Measurements from ENCODE around the gene PPFIA4. TPM values are rescaled to one million over a fixed set of nuclear protein-coding genes. Genes with fewer than 3 reads are reported as not detected.

PPFIA4 gene
- total and polyA plus RNA-seq, 9 of the 15 experiments (the other 6 are each of a cell fraction or from before 2014, with no cell fraction given) = 0.07 to 12.0 (median 0.70) TPM

GRCh38 chr1:203104789-203105390 lies 78.6 kb downstream of the PPFIA4 start (continued):
- TF ChIP-seq ATF1 (CRISPR knock-in tag; IDR thresholded peaks at IDR 0.05) (no peak), ATF1 (tag; IDR thresholded peaks at IDR 0.05) (no peak), GTF2B (IDR thresholded peaks at IDR 0.05; ENCODE audit: extremely low read depth, insufficient read length) (no peak), THRB (CRISPR knock-in tag; conservative IDR thresholded peaks at IDR 0.05) (no peak), ZNF449 (CRISPR knock-in tag; IDR thresholded peaks at IDR 0.05) (no peak), ZNF277 (CRISPR knock-in tag; IDR thresholded peaks at IDR 0.05; ENCODE audit: borderline replicate concordance) (no peak), AFF1 (IDR thresholded peaks at IDR 0.05; ENCODE audit: low read depth in 1 of 2, partially characterized antibody in 2 of 2) (peak in 1 of 2 experiments; percentile 77), EP300 (IDR thresholded peaks at IDR 0.05; ENCODE audit: low read length) (no peak), KDM5B (IDR thresholded peaks at IDR 0.05; ENCODE audit: insufficient replicate concordance, low read depth, low read length) (no peak), SNAPC5 (CRISPR knock-in tag; IDR thresholded peaks at IDR 0.05) (no peak), KLF10 (CRISPR knock-in tag; IDR thresholded peaks at IDR 0.05) (no peak), NFE2 (IDR thresholded peaks at IDR 0.05; ENCODE audit: low read depth) (peak; percentile 72), E2F3 (CRISPR knock-in tag; IDR thresholded peaks at IDR 0.05) (no peak), DPF2 (IDR thresholded peaks at IDR 0.05) (no peak), ELK3 (CRISPR knock-in tag; IDR thresholded peaks at IDR 0.05) (no peak), KDM4B (IDR thresholded peaks at IDR 0.05; ENCODE audit: borderline replicate concordance in 2 of 2, low read depth in 1 of 2) (no peak), ZKSCAN3 (CRISPR knock-in tag; IDR thresholded peaks at IDR 0.05) (no peak)
